KMS-11 (cell line): ENCODE results near the gene ITGB4.
"Not testable (repeated sequence)": the region's sequence is repeated elsewhere in the genome, so short reads cannot be mapped to it uniquely, and the experiment has no call there.

ENCODE experiments used
- H2AFZ ChIP-seq: fragments of 200-600 bp; sonication (generic); 2 replicates; pipeline ENCODE4 v1.6.1; 2016; ENCODE audit warnings: antibody characterized with exemption, mixed run types, low read depth
- H3K27ac ChIP-seq: fragments of 200-600 bp; sonication (generic); 2 replicates; pipeline ENCODE4 v1.6.1; 2016; ENCODE audit warnings: mild to moderate bottlenecking, mixed run types
- H3K27me3 ChIP-seq: fragments of 200-600 bp; sonication (generic); 2 replicates; pipeline ENCODE4 v1.6.1; 2017; ENCODE audit warnings: mild to moderate bottlenecking, low read depth, mixed run types, moderate library complexity; ENCODE audit not compliant: insufficient read depth
- H3K36me3 ChIP-seq: fragments of 200-600 bp; sonication (generic); 2 replicates; pipeline ENCODE4 v1.6.1; 2017; ENCODE audit warnings: mild to moderate bottlenecking, mixed run types; ENCODE audit not compliant: insufficient read depth
- H3K4me1 ChIP-seq: fragments of 200-600 bp; sonication (generic); 2 replicates; pipeline ENCODE4 v1.6.1; 2016; ENCODE audit warnings: mild to moderate bottlenecking, low read depth, mixed run types; ENCODE audit not compliant: poor library complexity, severe bottlenecking
- H3K4me2 ChIP-seq: fragments of 200-600 bp; sonication (generic); 2 replicates; pipeline ENCODE4 v1.7.0; 2016; ENCODE audit warnings: mild to moderate bottlenecking, mixed run types
- H3K4me3 ChIP-seq: fragments of 200-600 bp; sonication (generic); IDR thresholded peaks from 2 replicates; pipeline ENCODE4 v1.6.1; 2017; ENCODE audit warnings: low read depth, low read length, mixed read lengths; ENCODE audit not compliant: insufficient read depth
- H3K79me2 ChIP-seq: fragments of 200-600 bp; sonication (generic); 2 replicates; pipeline ENCODE4 v1.6.1; 2016; ENCODE audit warnings: low read depth, mixed run types; ENCODE audit not compliant: insufficient read depth
- H3K9ac ChIP-seq: fragments of 200-600 bp; sonication (generic); 2 replicates; pipeline ENCODE4 v1.6.1; 2016; ENCODE audit warnings: mild to moderate bottlenecking, mixed run types
- H4K20me1 ChIP-seq: fragments of 200-600 bp; sonication (generic); 2 replicates; pipeline ENCODE4 v1.6.1; 2016; ENCODE audit warnings: mild to moderate bottlenecking, mixed run types; ENCODE audit not compliant: insufficient read depth
- CTCF ChIP-seq: fragments of 200-600 bp; sonication (generic); conservative IDR thresholded peaks from 2 replicates; pipeline ENCODE4 v1.6.1; 2017; ENCODE audit warnings: low read depth, mild to moderate bottlenecking, antibody characterized with exemption, low read length, moderate library complexity, mixed read lengths

Gene ITGB4

DNA sequence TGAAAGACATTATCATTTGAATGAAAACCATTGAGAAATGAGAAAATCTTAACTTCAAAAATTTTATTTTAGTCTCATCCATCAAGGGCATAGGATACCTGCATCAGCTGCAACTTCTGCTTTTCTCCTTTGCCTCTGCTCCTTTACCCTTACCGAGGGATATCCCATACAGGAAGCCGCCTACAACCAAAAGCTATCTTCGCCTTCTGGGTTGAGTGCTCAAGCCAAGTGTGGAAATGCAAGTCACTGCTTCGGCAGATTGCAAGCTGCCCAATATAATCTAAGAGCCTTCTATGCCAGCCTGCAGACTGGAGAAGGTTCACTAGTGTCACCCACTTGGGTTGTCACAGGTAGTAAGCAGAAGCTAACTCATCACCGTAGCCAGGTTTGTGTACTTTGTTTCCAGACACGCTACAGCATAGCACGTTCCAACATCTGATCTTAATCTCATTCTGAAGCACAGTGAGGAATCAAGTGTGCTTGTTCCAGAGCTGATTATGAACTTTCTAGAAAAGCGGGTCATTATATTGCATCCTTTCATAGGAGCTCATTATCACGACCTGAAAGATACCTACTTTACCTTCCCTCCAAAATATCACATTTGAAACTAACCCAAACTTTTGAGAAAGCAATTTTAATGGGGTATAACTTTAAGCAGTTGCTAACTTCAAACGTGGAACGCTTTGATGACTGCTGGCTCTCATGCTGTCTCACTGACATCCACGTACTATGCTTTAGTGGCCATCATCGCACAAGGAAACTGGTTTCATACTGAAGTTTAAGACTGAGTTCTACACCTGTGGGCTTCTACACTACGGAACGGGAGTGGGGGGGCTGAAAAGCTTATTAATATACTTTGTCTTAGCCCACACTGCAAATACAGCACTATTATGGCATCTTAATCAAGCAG lies 55.4 kb downstream of the ITGB4 start:
- Histone ChIP-seq H3K4me3 (no peak overlapping the region), H4K20me1 (peaks cover 17% of the 10 kb centered on the region), H3K27me3 (no peaks in the 10 kb centered on the region), H3K9ac (no peak overlapping the region), H3K36me3 (peaks cover 8% of the 10 kb centered on the region; the same call in 1 of the 2 replicates), H3K4me2 (no peak overlapping the region), H3K27ac (no peak overlapping the region), H2AFZ (no peak overlapping the region), H3K4me1 (peaks cover 27% of the 10 kb centered on the region), H3K79me2 (peaks cover 20% of the 10 kb centered on the region)
- TF ChIP-seq CTCF, result no peak

GRCh38 chr17:75777296-75777922 lies 56.1 kb downstream of the ITGB4 start:
- H3K4me3 ChIP-seq, result no peak overlapping the region
- peaks cover 20% of the 10 kb centered on the region for H3K79me2 ChIP-seq
- H3K27me3 ChIP-seq, result no peaks in the 10 kb centered on the region
- H3K9ac ChIP-seq, result no peak overlapping the region
- H3K4me2 ChIP-seq, result peak overlapping the region; percentile 66; the same call in 1 of the 2 replicates
- peaks cover 17% of the 10 kb centered on the region for H4K20me1 ChIP-seq
- TF ChIP-seq CTCF, result no peak
- peaks cover 8% of the 10 kb centered on the region; the same call in 1 of the 2 replicates for H3K36me3 ChIP-seq
- H3K27ac ChIP-seq, result no peak overlapping the region
- H2AFZ ChIP-seq, result no peak overlapping the region
- peaks cover 24% of the 10 kb centered on the region for H3K4me1 ChIP-seq

DNA sequence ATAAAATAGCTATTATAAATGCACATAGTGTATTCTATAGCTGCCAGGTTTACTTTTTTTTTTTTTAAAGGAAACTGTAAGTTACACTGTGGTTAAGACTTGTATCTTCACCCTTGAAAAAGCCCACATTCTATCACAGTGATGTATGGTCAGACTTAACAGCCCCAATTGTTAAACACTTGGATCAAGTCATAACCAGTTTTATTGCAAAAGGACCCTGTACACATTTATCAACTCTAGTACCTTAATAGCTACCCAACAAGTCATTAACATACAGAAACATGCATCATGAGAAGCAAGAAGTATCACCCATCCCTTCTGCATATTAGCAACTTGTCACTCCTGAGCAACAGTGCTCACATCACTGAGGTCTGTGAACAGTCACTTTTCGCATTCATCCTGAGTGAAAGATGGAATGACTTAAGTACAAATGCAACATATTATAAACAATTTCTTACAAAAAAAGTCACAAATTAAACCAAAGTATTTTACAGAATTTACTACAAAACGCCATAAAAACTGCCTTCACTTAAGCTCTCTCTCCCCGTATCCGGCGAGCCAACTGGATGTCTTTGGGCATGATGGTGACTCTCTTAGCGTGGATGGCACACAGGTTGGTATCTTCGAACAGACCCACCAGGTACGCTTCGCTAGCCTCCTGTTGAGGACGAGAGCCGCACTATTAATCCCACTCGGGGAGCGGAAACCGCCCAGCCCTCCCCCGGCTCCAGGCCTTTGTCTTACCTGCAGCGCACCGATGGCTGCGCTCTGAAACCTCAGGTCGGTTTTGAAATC lies 57.0 kb downstream of the ITGB4 start:
- H2AFZ ChIP-seq, H3K27me3 ChIP-seq, H3K4me3 ChIP-seq, H3K36me3 ChIP-seq: not testable (repeated sequence)
- Histone ChIP-seq H3K9ac (peak overlapping the region; percentile 95; the same call in 1 of the 2 replicates), H3K4me1 (peaks cover 33% of the 10 kb centered on the region), H4K20me1 (peaks cover 17% of the 10 kb centered on the region), H3K79me2 (peaks cover 20% of the 10 kb centered on the region), H3K4me2 (peak overlapping the region; percentile 66), H3K27ac (peak overlapping the region; percentile 93; the same call in 1 of the 2 replicates)

DNA sequence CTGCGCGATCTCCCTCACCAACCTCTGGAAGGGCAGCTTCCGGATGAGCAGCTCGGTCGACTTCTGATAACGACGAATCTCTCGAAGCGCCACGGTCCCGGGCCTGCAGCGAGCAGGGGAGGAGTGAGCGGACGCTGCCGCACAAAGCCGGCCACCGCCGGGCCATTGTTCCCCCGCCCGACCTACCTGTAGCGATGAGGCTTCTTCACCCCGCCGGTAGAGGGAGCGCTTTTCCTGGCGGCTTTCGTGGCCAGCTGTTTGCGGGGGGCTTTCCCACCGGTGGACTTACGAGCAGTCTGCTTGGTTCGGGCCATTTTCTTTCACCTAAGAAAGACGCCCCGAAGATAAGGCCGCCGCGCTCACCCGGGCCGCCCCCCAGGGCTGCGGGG lies 57.6 kb downstream of the ITGB4 start:
- peaks cover 8% of the 10 kb centered on the region; the same call in 1 of the 2 replicates for H3K36me3 ChIP-seq
- peak overlapping the region; percentile 66 for H3K4me2 ChIP-seq
- no peak overlapping the region for H2AFZ ChIP-seq
- H3K79me2 ChIP-seq, result peaks cover 20% of the 10 kb centered on the region
- TF ChIP-seq CTCF, result peak; percentile 71
- peak overlapping the region; percentile 93 for H3K27ac ChIP-seq
- peaks cover 17% of the 10 kb centered on the region for H4K20me1 ChIP-seq
- peak overlapping the region; percentile 50 for H3K4me3 ChIP-seq
- H3K27me3 ChIP-seq, result no peaks in the 10 kb centered on the region
- H3K4me1 ChIP-seq, result peaks cover 39% of the 10 kb centered on the region
- peak overlapping the region; percentile 95 for H3K9ac ChIP-seq
